ENCODE data around the gene STK25. TPM values are rescaled to one million over a fixed set of nuclear protein-coding genes. Genes with fewer than 3 reads are reported as not detected.

Gene STK25
- total and polyA plus RNA-seq, 10 of the 15 experiments (the other 5 are each of a cell fraction or from before 2014, with no cell fraction given) = 6.0 to 154 (median 89.3) TPM

GRCh38 chr2:241555711-241556110 lies 47.3 kb upstream of the STK25 start (continued):
- TF ChIP-seq, protein P1, sequence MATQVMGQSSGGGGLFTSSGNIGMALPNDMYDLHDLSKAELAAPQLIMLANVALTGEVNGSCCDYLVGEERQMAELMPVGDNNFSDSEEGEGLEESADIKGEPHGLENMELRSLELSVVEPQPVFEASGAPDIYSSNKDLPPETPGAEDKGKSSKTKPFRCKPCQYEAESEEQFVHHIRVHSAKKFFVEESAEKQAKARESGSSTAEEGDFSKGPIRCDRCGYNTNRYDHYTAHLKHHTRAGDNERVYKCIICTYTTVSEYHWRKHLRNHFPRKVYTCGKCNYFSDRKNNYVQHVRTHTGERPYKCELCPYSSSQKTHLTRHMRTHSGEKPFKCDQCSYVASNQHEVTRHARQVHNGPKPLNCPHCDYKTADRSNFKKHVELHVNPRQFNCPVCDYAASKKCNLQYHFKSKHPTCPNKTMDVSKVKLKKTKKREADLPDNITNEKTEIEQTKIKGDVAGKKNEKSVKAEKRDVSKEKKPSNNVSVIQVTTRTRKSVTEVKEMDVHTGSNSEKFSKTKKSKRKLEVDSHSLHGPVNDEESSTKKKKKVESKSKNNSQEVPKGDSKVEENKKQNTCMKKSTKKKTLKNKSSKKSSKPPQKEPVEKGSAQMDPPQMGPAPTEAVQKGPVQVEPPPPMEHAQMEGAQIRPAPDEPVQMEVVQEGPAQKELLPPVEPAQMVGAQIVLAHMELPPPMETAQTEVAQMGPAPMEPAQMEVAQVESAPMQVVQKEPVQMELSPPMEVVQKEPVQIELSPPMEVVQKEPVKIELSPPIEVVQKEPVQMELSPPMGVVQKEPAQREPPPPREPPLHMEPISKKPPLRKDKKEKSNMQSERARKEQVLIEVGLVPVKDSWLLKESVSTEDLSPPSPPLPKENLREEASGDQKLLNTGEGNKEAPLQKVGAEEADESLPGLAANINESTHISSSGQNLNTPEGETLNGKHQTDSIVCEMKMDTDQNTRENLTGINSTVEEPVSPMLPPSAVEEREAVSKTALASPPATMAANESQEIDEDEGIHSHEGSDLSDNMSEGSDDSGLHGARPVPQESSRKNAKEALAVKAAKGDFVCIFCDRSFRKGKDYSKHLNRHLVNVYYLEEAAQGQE (IDR thresholded peaks at IDR 0.05; ENCODE audit: low read depth, low read length) = no peak
- no peak for TF ChIP-seq RELA (IDR thresholded peaks at IDR 0.05; ENCODE audit: borderline replicate concordance, partially characterized antibody)
- TF ChIP-seq, protein P2, sequence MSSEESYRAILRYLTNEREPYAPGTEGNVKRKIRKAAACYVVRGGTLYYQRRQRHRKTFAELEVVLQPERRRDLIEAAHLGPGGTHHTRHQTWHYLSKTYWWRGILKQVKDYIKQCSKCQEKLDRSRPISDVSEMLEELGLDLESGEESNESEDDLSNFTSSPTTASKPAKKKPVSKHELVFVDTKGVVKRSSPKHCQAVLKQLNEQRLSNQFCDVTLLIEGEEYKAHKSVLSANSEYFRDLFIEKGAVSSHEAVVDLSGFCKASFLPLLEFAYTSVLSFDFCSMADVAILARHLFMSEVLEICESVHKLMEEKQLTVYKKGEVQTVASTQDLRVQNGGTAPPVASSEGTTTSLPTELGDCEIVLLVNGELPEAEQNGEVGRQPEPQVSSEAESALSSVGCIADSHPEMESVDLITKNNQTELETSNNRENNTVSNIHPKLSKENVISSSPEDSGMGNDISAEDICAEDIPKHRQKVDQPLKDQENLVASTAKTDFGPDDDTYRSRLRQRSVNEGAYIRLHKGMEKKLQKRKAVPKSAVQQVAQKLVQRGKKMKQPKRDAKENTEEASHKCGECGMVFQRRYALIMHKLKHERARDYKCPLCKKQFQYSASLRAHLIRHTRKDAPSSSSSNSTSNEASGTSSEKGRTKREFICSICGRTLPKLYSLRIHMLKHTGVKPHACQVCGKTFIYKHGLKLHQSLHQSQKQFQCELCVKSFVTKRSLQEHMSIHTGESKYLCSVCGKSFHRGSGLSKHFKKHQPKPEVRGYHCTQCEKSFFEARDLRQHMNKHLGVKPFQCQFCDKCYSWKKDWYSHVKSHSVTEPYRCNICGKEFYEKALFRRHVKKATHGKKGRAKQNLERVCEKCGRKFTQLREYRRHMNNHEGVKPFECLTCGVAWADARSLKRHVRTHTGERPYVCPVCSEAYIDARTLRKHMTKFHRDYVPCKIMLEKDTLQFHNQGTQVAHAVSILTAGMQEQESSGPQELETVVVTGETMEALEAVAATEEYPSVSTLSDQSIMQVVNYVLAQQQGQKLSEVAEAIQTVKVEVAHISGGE (CRISPR knock-in tag; IDR thresholded peaks at IDR 0.05) = no peak

GRCh38 chr2:241554610-241555322 lies 46.4 kb upstream of the STK25 start:
- Histone ChIP-seq H3K4me2 (ENCODE audit: control insufficient read depth, insufficient read depth) (no peak overlapping the region), H2AFZ (ENCODE audit: control insufficient read depth, low read depth, low read length) (no peak overlapping the region), H3K4me1 (ENCODE audit: control insufficient read depth, insufficient read depth, low read length) (no peaks in the 10 kb centered on the region), H3K36me3 (ENCODE audit: control insufficient read depth in 2 of 2, insufficient read depth in 2 of 2, low read length in 1 of 2) (no peaks in the 10 kb centered on the region), H4K20me1 (ENCODE audit: control insufficient read depth, insufficient read depth) (no peaks in the 10 kb centered on the region), H3K79me2 (ENCODE audit: control insufficient read depth, insufficient read depth, low read length) (no peaks in the 10 kb centered on the region), H3K27me3 (replicated peaks in 1 of 2; ENCODE audit: control insufficient read depth in 2 of 2, insufficient read depth in 2 of 2, low read length in 1 of 2) (no peaks in the 10 kb centered on the region; a peak in 2 of 4 replicates), H3K27ac (ENCODE audit: control insufficient read depth, insufficient read depth) (no peak overlapping the region), H3K9ac (ENCODE audit: control insufficient read depth, insufficient read depth, low read length) (no peak overlapping the region), H3K9me3 (replicated peaks; ENCODE audit: control insufficient read depth, insufficient read depth, low read length) (no peaks in the 10 kb centered on the region; the same call in 2 of the 3 replicates), H3K4me3 (no peak overlapping the region)
- no TSS peak for BruUV-seq (replicated peaks)
- intact Hi-C loops (cut with micrococcal nuclease; ENCODE audit: unreplicated experiment) = no loop called here
- no peak for DNase-seq (ENCODE audit: low read depth, low spot score)
- in situ Hi-C loops (cut with MboI) = no loop called here
- no peak for FAIRE-seq
- POLR2A ChIA-PET = no interaction called here
- 40% methylated on average over 7 of the region's 7 CpGs for WGBS (ENCODE audit: insufficient coverage, insufficient replicate concordance, low lambda C conversion rate, missing lambda C conversion rate)
- no peak for ATAC-seq
- RAD21 ChIA-PET (ENCODE audit: unreplicated experiment) = no interaction called here
- SMC1A ChIA-PET (ENCODE audit: uncharacterized antibody, unreplicated experiment) = interaction anchor here (1.0 kb wide), 1 partner anchor 17 kb away, joined by 3 read pairs; no protein-coding TSS in a partner anchor
- CTCF ChIA-PET = no interaction called here
- TF ChIP-seq ATF3 (IDR thresholded peaks at IDR 0.05; ENCODE audit: borderline replicate concordance, extremely low read depth, low read depth, low read length) = no peak
- TF ChIP-seq ATF7 (IDR thresholded peaks at IDR 0.05; ENCODE audit: low read depth) = no peak
- no peak for TF ChIP-seq KLF5 (IDR thresholded peaks at IDR 0.05; ENCODE audit: partially characterized antibody)
- TF ChIP-seq FOXK2 (IDR thresholded peaks at IDR 0.05) = no peak
- TF ChIP-seq, protein P3, sequence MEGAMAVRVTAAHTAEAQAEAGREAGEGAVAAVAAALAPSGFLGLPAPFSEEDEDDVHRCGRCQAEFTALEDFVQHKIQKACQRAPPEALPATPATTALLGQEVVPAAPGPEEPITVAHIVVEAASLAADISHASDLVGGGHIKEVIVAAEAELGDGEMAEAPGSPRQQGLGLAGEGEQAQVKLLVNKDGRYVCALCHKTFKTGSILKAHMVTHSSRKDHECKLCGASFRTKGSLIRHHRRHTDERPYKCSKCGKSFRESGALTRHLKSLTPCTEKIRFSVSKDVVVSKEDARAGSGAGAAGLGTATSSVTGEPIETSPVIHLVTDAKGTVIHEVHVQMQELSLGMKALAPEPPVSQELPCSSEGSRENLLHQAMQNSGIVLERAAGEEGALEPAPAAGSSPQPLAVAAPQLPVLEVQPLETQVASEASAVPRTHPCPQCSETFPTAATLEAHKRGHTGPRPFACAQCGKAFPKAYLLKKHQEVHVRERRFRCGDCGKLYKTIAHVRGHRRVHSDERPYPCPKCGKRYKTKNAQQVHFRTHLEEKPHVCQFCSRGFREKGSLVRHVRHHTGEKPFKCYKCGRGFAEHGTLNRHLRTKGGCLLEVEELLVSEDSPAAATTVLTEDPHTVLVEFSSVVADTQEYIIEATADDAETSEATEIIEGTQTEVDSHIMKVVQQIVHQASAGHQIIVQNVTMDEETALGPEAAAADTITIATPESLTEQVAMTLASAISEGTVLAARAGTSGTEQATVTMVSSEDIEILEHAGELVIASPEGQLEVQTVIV (IDR thresholded peaks at IDR 0.05; ENCODE audit: borderline replicate concordance, partially characterized antibody) = no peak
- TF ChIP-seq SMAD5 (IDR thresholded peaks at IDR 0.05; ENCODE audit: low read depth) = no peak
- TF ChIP-seq CBX3 (IDR thresholded peaks at IDR 0.05; ENCODE audit: borderline replicate concordance, low read depth) = no peak
- no peak for TF ChIP-seq NFIC (IDR thresholded peaks at IDR 0.05; ENCODE audit: low read depth, low read length)
- TF ChIP-seq BRCA1 (IDR thresholded peaks at IDR 0.05; ENCODE audit: low read depth, low read length) = no peak
